Hematopoietic multipotent progenitor cell treated with erythropoietin and hydrocortisone succinate and interleukin-3 and kit ligand, for 4 days (in vitro differentiated cells): ENCODE data around the gene ZNF35.
A peak's percentile ranks its signal among the peaks of the same experiment; 100 is the strongest.
"Not testable (repeated sequence)": the region's sequence is repeated elsewhere in the genome, so short reads cannot be mapped to it uniquely, and the experiment has no call there.

ENCODE experiments used
- DNase-seq: peaks from one replicate; pipeline ENCODE4 v3.0.0-alpha.2; 2015

ZNF35 gene

GRCh38 chr3:44648564-44649229, at the start of gene ZNF35:
Gene ZNF35 (plus strand): TSS chr3:44648732. CDS start chr3:44651068, 2,336 bp downstream.
- DNase-seq = peak; percentile 94

GRCh38 chr3:44601749-44602148, 46.8 kb upstream of the ZNF35 start:
- no peak for DNase-seq

- DNase-seq = no peak
Observed at GRCh38 chr3:44612678-44613077, 35.9 kb upstream of the ZNF35 start.

GRCh38 chr3:44624749-44625480, 23.6 kb upstream of the ZNF35 start, which contains the start of gene ZNF197:
Gene ZNF197 (plus strand): TSS chr3:44625036. CDS start chr3:44629155, 4,119 bp downstream.
- peak; percentile 90 for DNase-seq

- no peak for DNase-seq
Observed at GRCh38 chr3:44628716-44629115, 19.8 kb upstream of the ZNF35 start.

GRCh38 chr3:44632193-44632592, 16.3 kb upstream of the ZNF35 start:
- no peak for DNase-seq

GRCh38 chr3:44642337-44642736, 6.2 kb upstream of the ZNF35 start:
- DNase-seq = no peak

GRCh38 chr3:44643024-44643423, 5.5 kb upstream of the ZNF35 start:
- DNase-seq = no peak

- DNase-seq = no peak
Observed at GRCh38 chr3:44647771-44648170, 761 bp upstream of the ZNF35 start.

- DNase-seq = no peak
Observed at GRCh38 chr3:44649709-44650108, 1.2 kb downstream of the ZNF35 start.

GRCh38 chr3:44654039-44654438, 5.5 kb downstream of the ZNF35 start:
- DNase-seq = no peak

- DNase-seq = no peak
Observed at GRCh38 chr3:44659015-44659414, 10.5 kb downstream of the ZNF35 start.

GRCh38 chr3:44659434-44659833, 10.9 kb downstream of the ZNF35 start:
- DNase-seq = no peak

- no peak for DNase-seq
Observed at GRCh38 chr3:44661189-44661588, 12.7 kb downstream of the ZNF35 start.

- no peak for DNase-seq
Observed at GRCh38 chr3:44665173-44665572, 16.6 kb downstream of the ZNF35 start.

- DNase-seq = no peak
Observed at GRCh38 chr3:44666346-44666745, 17.8 kb downstream of the ZNF35 start.

GRCh38 chr3:44669760-44670159, 21.2 kb downstream of the ZNF35 start:
- no peak for DNase-seq

- not testable (repeated sequence) for DNase-seq
Observed at GRCh38 chr3:44673466-44673865, 24.9 kb downstream of the ZNF35 start.

GRCh38 chr3:44674211-44674610, 25.7 kb downstream of the ZNF35 start:
- DNase-seq = no peak

- no peak for DNase-seq
Observed at GRCh38 chr3:44678480-44679116, 30.1 kb downstream of the ZNF35 start.

GRCh38 chr3:44680921-44681455, 32.5 kb downstream of the ZNF35 start:
- DNase-seq = no peak

- no peak for DNase-seq
Observed at GRCh38 chr3:44682182-44682896, 33.8 kb downstream of the ZNF35 start.
